GM18502 (cell line): ENCODE results near the gene GAB2.
A peak's percentile ranks its signal among the peaks of the same experiment; 100 is the strongest.

ENCODE experiments used
- ATAC-seq: cut with Tn5 transposase; IDR thresholded peaks from one replicate; pipeline ENCODE4 v1.9.1; 2021; ENCODE audit warnings: mild to moderate bottlenecking; ENCODE audit not compliant: unreplicated experiment, poor library complexity

Gene GAB2

GRCh38 chr11:78346799-78347198 lies 70.8 kb downstream of the GAB2 start:
- no peak for ATAC-seq

- ATAC-seq, result no peak
Measured at GRCh38 chr11:78345450-78345849, 72.2 kb downstream of the GAB2 start.

- ATAC-seq, result no peak
Measured at GRCh38 chr11:78344676-78345075, 72.9 kb downstream of the GAB2 start.

DNA sequence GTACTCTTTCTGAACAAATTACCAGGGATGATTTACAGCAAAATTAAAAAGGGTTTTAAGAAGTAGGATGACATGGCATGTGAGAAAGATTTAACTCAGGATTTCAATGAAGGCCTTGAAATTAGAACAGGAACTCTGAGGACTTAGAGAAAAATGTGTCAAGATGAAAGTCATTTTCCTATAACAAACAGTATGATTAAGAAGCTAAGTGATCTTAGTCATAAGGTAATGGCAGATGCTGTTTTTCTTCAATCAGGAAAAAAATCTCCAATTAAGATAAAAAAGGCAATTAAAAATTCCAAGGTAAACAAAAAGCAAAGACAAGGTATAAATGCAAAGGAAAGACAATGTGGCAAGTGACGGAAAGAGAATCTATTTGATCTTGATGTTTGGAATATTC lies 73.5 kb downstream of the GAB2 start:
- no peak for ATAC-seq

DNA sequence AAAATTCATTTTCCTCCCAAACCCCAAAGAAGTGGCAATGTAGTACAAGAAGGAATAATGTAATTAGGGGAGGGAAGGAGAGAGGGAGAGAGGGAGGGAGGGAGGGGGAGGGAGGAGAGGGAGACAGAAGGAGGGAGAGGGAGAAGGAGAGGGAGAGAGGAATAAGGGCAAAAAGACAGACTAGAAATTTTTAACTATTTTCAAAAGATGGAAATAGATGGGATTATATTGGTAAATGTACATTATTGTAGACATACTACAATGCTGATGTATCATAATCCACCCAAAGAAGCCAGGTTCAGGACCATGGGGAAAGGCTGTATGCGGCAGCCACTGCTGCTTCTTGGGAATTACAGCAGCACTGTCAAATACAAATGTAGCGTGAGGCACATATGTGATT lies 74.3 kb downstream of the GAB2 start:
- no peak for ATAC-seq

DNA sequence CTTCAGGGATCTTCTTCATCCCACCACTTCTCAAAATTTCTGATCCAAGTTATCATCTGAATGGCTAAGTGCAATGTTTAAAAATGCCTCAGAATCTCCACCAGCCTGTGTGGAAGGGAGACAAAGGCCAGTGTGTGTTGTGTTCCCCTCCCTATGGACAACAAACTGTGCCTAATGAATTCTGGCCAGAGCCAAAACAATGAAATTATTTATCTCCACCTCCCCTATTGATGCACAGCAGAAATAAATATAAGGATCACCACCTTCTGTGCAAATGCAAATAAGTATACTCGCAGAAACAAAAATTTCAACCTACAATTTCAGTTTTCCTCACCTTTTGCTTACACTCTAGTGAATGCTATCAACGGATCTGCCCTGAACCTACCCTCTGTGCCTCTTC lies 75.8 kb downstream of the GAB2 start:
- ATAC-seq, result no peak

GRCh38 chr11:78340530-78340929 lies 77.1 kb downstream of the GAB2 start:
- no peak for ATAC-seq

GRCh38 chr11:78339945-78340344 lies 77.7 kb downstream of the GAB2 start:
- no peak for ATAC-seq

- no peak for ATAC-seq
Measured at GRCh38 chr11:78339483-78339882, 78.1 kb downstream of the GAB2 start.

DNA sequence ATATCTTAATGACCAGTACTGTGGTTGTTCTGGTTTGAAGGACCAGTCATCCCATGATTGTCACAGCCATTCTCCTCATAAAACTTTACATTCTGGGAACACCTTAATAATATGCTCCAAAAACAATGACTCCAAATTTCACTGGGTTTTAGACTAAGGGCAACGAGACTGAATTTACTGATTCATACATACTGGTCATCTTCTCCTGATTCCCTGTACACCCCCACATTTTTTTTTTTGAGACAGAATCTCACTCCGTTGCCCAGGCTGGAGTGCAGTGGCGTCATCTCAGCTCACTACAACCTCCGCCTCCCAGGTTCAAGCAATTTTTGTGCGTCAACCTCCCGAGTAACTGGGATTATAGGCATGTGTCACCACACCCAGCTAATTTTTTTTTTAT lies 78.9 kb downstream of the GAB2 start:
- ATAC-seq, result no peak

GRCh38 chr11:78338138-78338537 lies 79.5 kb downstream of the GAB2 start:
- ATAC-seq, result no peak

DNA sequence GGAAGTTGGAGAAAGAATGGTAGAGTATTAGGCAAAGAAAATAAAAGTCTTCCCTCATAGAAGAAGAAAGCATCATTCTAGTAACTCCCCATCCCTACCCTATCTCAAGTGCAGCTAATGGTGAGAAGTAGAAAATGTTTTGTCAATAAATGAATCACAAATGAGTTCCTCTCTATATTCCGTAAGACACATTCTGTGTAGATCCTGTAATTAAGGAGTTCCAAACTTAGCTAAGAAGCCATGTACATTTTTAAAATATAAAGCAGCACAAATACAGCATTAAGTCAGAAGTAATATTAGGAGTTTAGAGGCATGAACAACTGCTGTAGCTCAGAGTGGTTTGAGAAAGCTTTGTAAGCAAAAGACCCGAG lies 80.1 kb downstream of the GAB2 start:
- no peak for ATAC-seq

- no peak for ATAC-seq
Measured at GRCh38 chr11:78336877-78337553, 80.6 kb downstream of the GAB2 start.

GRCh38 chr11:78334109-78334508 lies 83.5 kb downstream of the GAB2 start:
- no peak for ATAC-seq

DNA sequence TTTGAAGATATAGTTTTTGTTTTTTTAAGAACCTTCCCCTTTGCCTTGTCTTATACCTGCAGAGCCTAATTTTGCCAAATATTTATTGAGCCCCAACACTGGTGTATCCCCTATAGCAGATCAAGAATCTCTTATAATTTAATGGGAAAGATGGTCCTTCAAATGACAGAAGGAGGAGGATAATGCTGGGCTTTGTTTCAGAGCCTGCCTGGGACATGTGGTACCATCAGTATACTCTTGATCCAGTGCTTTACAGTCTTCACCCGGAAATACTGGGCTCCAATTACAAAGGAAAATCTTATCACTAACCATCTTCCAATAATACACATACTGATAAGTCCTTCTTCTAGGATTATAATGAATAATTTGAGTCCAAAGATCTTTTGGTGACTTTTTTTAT lies 84.7 kb downstream of the GAB2 start:
- no peak for ATAC-seq

GRCh38 chr11:78332174-78332866 lies 85.3 kb downstream of the GAB2 start:
- no peak for ATAC-seq

DNA sequence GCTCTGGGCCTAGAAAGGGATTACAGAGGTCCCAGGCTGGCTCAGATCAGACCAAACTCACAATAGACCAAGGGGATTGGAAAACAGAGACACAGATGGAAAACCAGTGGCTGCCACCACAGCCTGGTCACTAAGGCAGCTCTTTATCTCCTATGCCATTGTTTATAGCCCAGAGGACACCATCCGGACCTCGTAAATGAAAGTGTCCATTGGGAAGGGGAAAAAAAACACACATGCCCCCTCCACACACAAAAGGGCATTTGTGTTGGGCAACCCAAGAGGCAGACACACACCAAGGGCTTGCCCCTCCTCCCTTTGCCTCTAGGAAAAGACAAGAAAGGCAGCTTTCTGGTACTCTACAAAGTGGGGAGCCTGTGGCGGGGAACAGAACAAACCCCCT lies 85.9 kb downstream of the GAB2 start:
- ATAC-seq, result no peak

- ATAC-seq, result no peak
Measured at GRCh38 chr11:78330361-78330760, 87.3 kb downstream of the GAB2 start.

DNA sequence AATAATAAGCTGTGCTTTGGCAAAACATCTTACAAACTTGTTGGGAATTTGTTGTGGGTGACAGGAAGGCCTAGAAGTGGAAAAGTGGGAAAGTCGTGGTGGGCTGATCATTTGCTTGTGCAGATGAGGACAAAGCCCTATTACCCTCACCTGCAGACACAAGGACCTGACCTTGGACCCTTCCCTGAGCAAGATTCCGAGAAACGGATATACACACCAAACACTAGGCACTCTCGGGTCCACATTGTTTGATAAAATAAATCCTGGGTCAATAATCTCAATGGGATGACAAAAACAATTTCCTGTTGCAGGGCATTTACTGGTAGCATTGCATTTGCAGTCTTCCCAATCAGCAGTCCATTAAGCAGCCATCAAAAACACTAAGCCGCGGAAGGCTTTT lies 89.7 kb downstream of the GAB2 start:
- no peak for ATAC-seq

DNA sequence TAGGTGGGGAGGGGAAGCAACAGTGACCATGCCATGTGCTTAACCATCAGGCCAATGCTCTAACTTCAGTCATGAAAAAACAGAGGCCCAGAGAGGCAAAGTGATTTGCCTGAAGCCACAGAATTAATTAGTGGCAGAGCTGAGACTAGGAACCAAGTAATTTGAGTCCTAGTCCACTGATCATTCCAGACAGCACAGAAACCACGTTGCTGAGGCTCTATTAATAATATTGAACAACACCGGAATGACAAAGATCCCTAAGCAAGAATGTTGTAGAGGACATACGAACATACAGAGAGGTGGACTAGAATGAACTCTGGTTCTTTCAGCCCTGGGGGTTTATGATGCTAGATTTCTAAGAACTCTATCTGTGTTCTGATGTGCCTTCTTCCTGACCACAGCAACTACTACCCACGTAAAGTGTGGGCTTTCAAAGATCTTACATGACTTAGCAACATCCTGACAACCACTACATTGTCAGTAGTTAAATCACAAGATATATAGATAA lies 92.3 kb downstream of the GAB2 start:
- ATAC-seq, result peak; percentile 73

- no peak for ATAC-seq
Measured at GRCh38 chr11:78323363-78323762, 94.3 kb downstream of the GAB2 start.

- no peak for ATAC-seq
Measured at GRCh38 chr11:78319453-78319955, 98.1 kb downstream of the GAB2 start.
